Astrocyte of the spinal cord (primary cell): ENCODE results near the gene UCMA.

Source experiments
- DNase-seq: peaks from one replicate; pipeline ENCODE4 v3.0.0; 2011; ENCODE audit warnings: low read depth, low spot score
- H3K4me3 ChIP-seq: 2 replicates; pipeline ENCODE4 v1.5.1; 2011; ENCODE audit warnings: low read depth, mild to moderate bottlenecking, low read length, moderate library complexity
- CTCF ChIP-seq: IDR thresholded peaks from 2 replicates; pipeline ENCODE4 v1.5.1; 2012; ENCODE audit warnings: low read depth, mild to moderate bottlenecking, low read length, inconsistent platforms
- in situ Hi-C: cut with HindIII; loops from 2 replicates; pipeline ENCODE4 v1.10.0; 2017; ENCODE audit warnings: low sequenced_read_pairs

UCMA gene

GRCh38 chr10:13191362-13191761 is 42.8 kb downstream of the UCMA start:
- TF ChIP-seq CTCF, result no peak
- H3K4me3 ChIP-seq, result no peak overlapping the region
- in situ Hi-C loops, result no loop called here
- no peak for DNase-seq

GRCh38 chr10:13190816-13191215 is 43.4 kb downstream of the UCMA start:
- DNase-seq, result no peak
- no peak overlapping the region for H3K4me3 ChIP-seq
- in situ Hi-C loops, result no loop called here
- no peak for TF ChIP-seq CTCF

- in situ Hi-C loops, result no loop called here
- no peak for DNase-seq
- H3K4me3 ChIP-seq, result no peak overlapping the region
- TF ChIP-seq CTCF, result no peak
Measured at GRCh38 chr10:13189961-13190360, 44.2 kb downstream of the UCMA start.

GRCh38 chr10:13188593-13188992 is 45.6 kb downstream of the UCMA start:
- no peak for DNase-seq
- no peak for TF ChIP-seq CTCF
- in situ Hi-C loops, result no loop called here
- H3K4me3 ChIP-seq, result no peak overlapping the region

- no peak for DNase-seq
- in situ Hi-C loops, result no loop called here
- no peak for TF ChIP-seq CTCF
- H3K4me3 ChIP-seq, result no peak overlapping the region
Measured at GRCh38 chr10:13187135-13187534, 47.0 kb downstream of the UCMA start.

GRCh38 chr10:13184730-13185514 is 49.3 kb downstream of the UCMA start:
- DNase-seq, result no peak
- no peak overlapping the region for H3K4me3 ChIP-seq
- in situ Hi-C loops, result no loop called here
- no peak for TF ChIP-seq CTCF
